ENCODE measurements around the gene WDR41. TPM values are rescaled to one million over a fixed set of nuclear protein-coding genes. Genes with fewer than 3 reads are reported as not detected.

WDR41 gene
- polyA plus RNA-seq, 1 donor from 2014 or later = 87.6 TPM

DNA sequence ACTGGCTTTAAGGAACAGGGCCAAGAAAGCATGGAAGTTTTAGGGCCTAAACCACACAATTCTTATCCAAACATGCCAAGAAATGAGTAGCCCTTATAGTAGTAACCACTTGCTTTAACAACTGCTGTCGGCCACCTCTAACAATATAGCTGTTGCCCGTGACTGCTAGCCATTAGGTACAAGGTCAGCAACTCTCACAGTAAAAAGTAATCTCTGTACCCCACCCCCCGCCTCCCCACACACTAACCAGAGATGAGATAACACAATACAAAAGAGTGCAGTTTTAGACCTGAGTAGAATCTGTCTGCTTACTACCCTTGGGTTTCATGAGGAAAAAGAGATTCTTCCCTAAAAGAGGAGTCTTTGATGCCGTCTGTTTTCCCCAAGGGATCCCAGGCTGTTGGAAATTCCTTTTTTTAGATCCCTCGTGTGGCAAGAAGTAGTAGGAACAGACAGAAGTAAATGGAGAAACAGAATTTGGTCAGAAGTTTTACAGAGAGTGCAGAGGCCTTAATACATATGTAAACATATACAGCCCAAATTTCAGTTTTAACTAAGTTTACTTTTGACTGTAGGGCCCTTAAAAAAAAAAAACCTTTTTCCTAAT, 94.3 kb downstream of the WDR41 start:
- H3K4me3 ChIP-seq (ENCODE audit: low read length) = no peak overlapping the region
- TF ChIP-seq TAF1 (IDR thresholded peaks at IDR 0.05; ENCODE audit: low read depth) (no peak), POLR2AphosphoS5 (IDR thresholded peaks at IDR 0.05) (no peak), MXI1 (conservative IDR thresholded peaks at IDR 0.05; ENCODE audit: poor library complexity, severe bottlenecking) (no peak)
- H3K27ac ChIP-seq (ENCODE audit: low read length) = no peak overlapping the region
- no peak overlapping the region for H3K9ac ChIP-seq (ENCODE audit: low read length)
- no peaks in the 10 kb centered on the region for H3K27me3 ChIP-seq (ENCODE audit: insufficient read depth, low read depth, low read length)
- H3K9me2 ChIP-seq (ENCODE audit: insufficient read depth, low read length) = no peaks in the 10 kb centered on the region
- no peak overlapping the region for H3K4me2 ChIP-seq (ENCODE audit: low read length)
- no peaks in the 10 kb centered on the region for H3F3A ChIP-seq (ENCODE audit: insufficient read depth, low read length, poor library complexity, severe bottlenecking)
- H3K79me2 ChIP-seq (replicated peaks; ENCODE audit: insufficient read depth, low read length) = no peaks in the 10 kb centered on the region
- H3K9me3 ChIP-seq (ENCODE audit: low read length) = no peaks in the 10 kb centered on the region
- no peak overlapping the region for H2AFZ ChIP-seq (ENCODE audit: low read depth, low read length)
- no peaks in the 10 kb centered on the region for H4K20me1 ChIP-seq (ENCODE audit: insufficient read depth)
- H3K36me3 ChIP-seq (ENCODE audit: insufficient read depth, low read length) = no peaks in the 10 kb centered on the region

DNA sequence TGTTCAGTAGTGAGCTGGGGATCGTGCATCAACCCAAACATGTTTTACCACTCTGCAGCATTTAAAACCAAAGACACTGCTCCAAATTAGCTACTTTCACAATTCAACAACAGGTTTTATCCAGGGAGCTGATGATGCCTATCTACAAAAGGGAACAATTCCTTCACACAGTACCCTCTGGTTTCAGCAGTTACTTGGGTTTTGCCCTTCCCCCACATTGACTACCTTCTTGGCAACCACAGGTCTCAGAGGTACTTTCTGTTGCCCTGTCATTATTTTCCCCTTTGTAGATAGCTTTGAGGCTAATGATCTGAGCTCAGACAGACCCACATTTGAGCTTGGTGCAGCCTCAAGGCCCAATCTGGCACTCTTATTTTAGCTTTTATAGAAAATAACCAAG, 96.1 kb downstream of the WDR41 start:
- Histone ChIP-seq H3K9ac (ENCODE audit: low read length) (no peak overlapping the region), H3K4me3 (ENCODE audit: low read length) (no peak overlapping the region), H3K79me2 (replicated peaks; ENCODE audit: insufficient read depth, low read length) (no peaks in the 10 kb centered on the region), H3K4me2 (ENCODE audit: low read length) (no peak overlapping the region), H3K36me3 (ENCODE audit: insufficient read depth, low read length) (no peaks in the 10 kb centered on the region), H3K9me2 (ENCODE audit: insufficient read depth, low read length) (no peaks in the 10 kb centered on the region), H3K27me3 (ENCODE audit: insufficient read depth, low read depth, low read length) (no peaks in the 10 kb centered on the region), H2AFZ (ENCODE audit: low read depth, low read length) (no peak overlapping the region), H3K9me3 (ENCODE audit: low read length) (no peaks in the 10 kb centered on the region), H4K20me1 (ENCODE audit: insufficient read depth) (no peaks in the 10 kb centered on the region), H3F3A (ENCODE audit: insufficient read depth, low read length, poor library complexity, severe bottlenecking) (no peaks in the 10 kb centered on the region), H3K27ac (ENCODE audit: low read length) (no peak overlapping the region)
- TF ChIP-seq TAF1 (IDR thresholded peaks at IDR 0.05; ENCODE audit: low read depth) (no peak), SMC3 (conservative IDR thresholded peaks at IDR 0.05; ENCODE audit: poor library complexity) (no peak), POLR2AphosphoS5 (IDR thresholded peaks at IDR 0.05) (no peak), MXI1 (conservative IDR thresholded peaks at IDR 0.05; ENCODE audit: poor library complexity, severe bottlenecking) (no peak), RAD21 (conservative IDR thresholded peaks at IDR 0.05) (no peak), EZH2 (IDR thresholded peaks at IDR 0.05; ENCODE audit: borderline replicate concordance, insufficient read depth, low read length, poor library complexity, severe bottlenecking) (no peak), EP300 (conservative IDR thresholded peaks at IDR 0.05; ENCODE audit: poor library complexity, severe bottlenecking) (no peak)
- TF ChIP-seq, protein P1, sequence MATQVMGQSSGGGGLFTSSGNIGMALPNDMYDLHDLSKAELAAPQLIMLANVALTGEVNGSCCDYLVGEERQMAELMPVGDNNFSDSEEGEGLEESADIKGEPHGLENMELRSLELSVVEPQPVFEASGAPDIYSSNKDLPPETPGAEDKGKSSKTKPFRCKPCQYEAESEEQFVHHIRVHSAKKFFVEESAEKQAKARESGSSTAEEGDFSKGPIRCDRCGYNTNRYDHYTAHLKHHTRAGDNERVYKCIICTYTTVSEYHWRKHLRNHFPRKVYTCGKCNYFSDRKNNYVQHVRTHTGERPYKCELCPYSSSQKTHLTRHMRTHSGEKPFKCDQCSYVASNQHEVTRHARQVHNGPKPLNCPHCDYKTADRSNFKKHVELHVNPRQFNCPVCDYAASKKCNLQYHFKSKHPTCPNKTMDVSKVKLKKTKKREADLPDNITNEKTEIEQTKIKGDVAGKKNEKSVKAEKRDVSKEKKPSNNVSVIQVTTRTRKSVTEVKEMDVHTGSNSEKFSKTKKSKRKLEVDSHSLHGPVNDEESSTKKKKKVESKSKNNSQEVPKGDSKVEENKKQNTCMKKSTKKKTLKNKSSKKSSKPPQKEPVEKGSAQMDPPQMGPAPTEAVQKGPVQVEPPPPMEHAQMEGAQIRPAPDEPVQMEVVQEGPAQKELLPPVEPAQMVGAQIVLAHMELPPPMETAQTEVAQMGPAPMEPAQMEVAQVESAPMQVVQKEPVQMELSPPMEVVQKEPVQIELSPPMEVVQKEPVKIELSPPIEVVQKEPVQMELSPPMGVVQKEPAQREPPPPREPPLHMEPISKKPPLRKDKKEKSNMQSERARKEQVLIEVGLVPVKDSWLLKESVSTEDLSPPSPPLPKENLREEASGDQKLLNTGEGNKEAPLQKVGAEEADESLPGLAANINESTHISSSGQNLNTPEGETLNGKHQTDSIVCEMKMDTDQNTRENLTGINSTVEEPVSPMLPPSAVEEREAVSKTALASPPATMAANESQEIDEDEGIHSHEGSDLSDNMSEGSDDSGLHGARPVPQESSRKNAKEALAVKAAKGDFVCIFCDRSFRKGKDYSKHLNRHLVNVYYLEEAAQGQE (IDR thresholded peaks at IDR 0.05; ENCODE audit: borderline replicate concordance) = no peak
- TF ChIP-seq, protein P2, sequence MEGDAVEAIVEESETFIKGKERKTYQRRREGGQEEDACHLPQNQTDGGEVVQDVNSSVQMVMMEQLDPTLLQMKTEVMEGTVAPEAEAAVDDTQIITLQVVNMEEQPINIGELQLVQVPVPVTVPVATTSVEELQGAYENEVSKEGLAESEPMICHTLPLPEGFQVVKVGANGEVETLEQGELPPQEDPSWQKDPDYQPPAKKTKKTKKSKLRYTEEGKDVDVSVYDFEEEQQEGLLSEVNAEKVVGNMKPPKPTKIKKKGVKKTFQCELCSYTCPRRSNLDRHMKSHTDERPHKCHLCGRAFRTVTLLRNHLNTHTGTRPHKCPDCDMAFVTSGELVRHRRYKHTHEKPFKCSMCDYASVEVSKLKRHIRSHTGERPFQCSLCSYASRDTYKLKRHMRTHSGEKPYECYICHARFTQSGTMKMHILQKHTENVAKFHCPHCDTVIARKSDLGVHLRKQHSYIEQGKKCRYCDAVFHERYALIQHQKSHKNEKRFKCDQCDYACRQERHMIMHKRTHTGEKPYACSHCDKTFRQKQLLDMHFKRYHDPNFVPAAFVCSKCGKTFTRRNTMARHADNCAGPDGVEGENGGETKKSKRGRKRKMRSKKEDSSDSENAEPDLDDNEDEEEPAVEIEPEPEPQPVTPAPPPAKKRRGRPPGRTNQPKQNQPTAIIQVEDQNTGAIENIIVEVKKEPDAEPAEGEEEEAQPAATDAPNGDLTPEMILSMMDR (IDR thresholded peaks at IDR 0.05; ENCODE audit: poor library complexity, severe bottlenecking) = no peak
